Measurements from ENCODE around the gene SUSD1. TPM values are rescaled to one million over a fixed set of nuclear protein-coding genes. Genes with fewer than 3 reads are reported as not detected.

SUSD1 gene
- total and polyA plus RNA-seq, 10 donors = 4.4 to 26.8 (median 20.2) TPM

- intact Hi-C loops (cut with DNase I; ENCODE audit: low total_unique reads) = no loop called here
- TF ChIP-seq CTCF (IDR thresholded peaks at IDR 0.05 in 8 of 11, conservative IDR thresholded peaks at IDR 0.05 in 3 of 11) = no peak
- TF ChIP-seq POLR2AphosphoS5 (IDR thresholded peaks at IDR 0.05) = no peak
- TF ChIP-seq POLR2A (IDR thresholded peaks at IDR 0.05) = no peak
- 83 to 92% (median 87%) methylated on average over 6 of the region's 6 CpGs for WGBS, 5 donors
Measured at GRCh38 chr9:112169368-112169767, 5.7 kb downstream of the SUSD1 start.

GRCh38 chr9:112168197-112168596 lies 6.9 kb downstream of the SUSD1 start:
- Histone ChIP-seq H3K27ac (no peak overlapping the region), H3K4me1 (peaks cover 0 to 31% (median 7%) of the 10 kb centered on the region in 6 donors)
- 66 to 88% (median 78%) methylated on average over 3 of the region's 3 CpGs for WGBS, 5 donors

More at GRCh38 chr9:112169368-112169767, 5.7 kb downstream of the SUSD1 start:
- Histone ChIP-seq H3K4me1 (peaks cover 0 to 43% (median 16%) of the 10 kb centered on the region in 6 donors), H3K27ac (no peak overlapping the region), H3K36me3 (no peaks in the 10 kb centered on the region), H3K4me3 (no peak overlapping the region), H3K27me3 (replicated peaks in 1 of 7) (no peaks in the 10 kb centered on the region), H3K9me3 (no peaks in the 10 kb centered on the region)
- no peak for DNase-seq

GRCh38 chr9:112166176-112167140 lies 8.6 kb downstream of the SUSD1 start:
- intact Hi-C loops (cut with DNase I; ENCODE audit: low total_unique reads) = no loop called here
- no peaks in the 10 kb centered on the region for H3K9me3 ChIP-seq
- H3K36me3 ChIP-seq = no peaks in the 10 kb centered on the region
- 82 to 90% (median 85%) methylated on average over 12 of the region's 12 CpGs for WGBS, 5 donors
- H3K27ac ChIP-seq = no peak overlapping the region
- H3K4me3 ChIP-seq = no peak overlapping the region
- H3K27me3 ChIP-seq (replicated peaks in 1 of 7) = no peaks in the 10 kb centered on the region
- no peak for DNase-seq
- H3K4me1 ChIP-seq = peaks cover 0 to 32% (median 14%) of the 10 kb centered on the region in 6 donors
- TF ChIP-seq POLR2A (IDR thresholded peaks at IDR 0.05) = no peak
- no peak for TF ChIP-seq CTCF (IDR thresholded peaks at IDR 0.05 in 8 of 11, conservative IDR thresholded peaks at IDR 0.05 in 3 of 11)
- no peak for TF ChIP-seq POLR2AphosphoS5 (IDR thresholded peaks at IDR 0.05)

More at GRCh38 chr9:112168197-112168596, 6.9 kb downstream of the SUSD1 start:
- H3K27me3 ChIP-seq (replicated peaks in 1 of 7) = no peaks in the 10 kb centered on the region
- no peaks in the 10 kb centered on the region for H3K36me3 ChIP-seq
- no peak overlapping the region for H3K4me3 ChIP-seq
- no peak for DNase-seq
- TF ChIP-seq POLR2AphosphoS5 (IDR thresholded peaks at IDR 0.05) = no peak
- TF ChIP-seq CTCF (IDR thresholded peaks at IDR 0.05 in 8 of 11, conservative IDR thresholded peaks at IDR 0.05 in 3 of 11) = no peak
- no peak for TF ChIP-seq POLR2A (IDR thresholded peaks at IDR 0.05)
- intact Hi-C loops (cut with DNase I; ENCODE audit: low total_unique reads) = no loop called here
- no peaks in the 10 kb centered on the region for H3K9me3 ChIP-seq

Data from spleen (tissue), 11 donors.